GM23338 (cell line): ENCODE data around the gene PODN.

Experiments
- CREB1 ChIP-seq: fragments of 250-450 bp; sonication (Bioruptor Pico); IDR thresholded peaks from 2 replicates; pipeline ENCODE4 v1.5.0; 2020; ENCODE audit warnings: low read depth, mild to moderate bottlenecking, moderate library complexity
- EZH2 ChIP-seq: fragments of 200-600 bp; sonication (generic); IDR thresholded peaks from one replicate; pipeline ENCODE4 v1.8.0; 2017; ENCODE audit warnings: antibody characterized with exemption, mild to moderate bottlenecking, low read depth; ENCODE audit not compliant: unreplicated experiment
- POLR2AphosphoS5 ChIP-seq: IDR thresholded peaks from 2 replicates; pipeline ENCODE4 v1.6.1; 2016; ENCODE audit warnings: antibody characterized with exemption, low read depth
- TF ChIP-seq, protein P1 (sequence below), 2 experiments: fragments of 200-600 bp in 1 of 2; sonication (generic) in 1 of 2; conservative IDR thresholded peaks; 2 replicates each; pipeline versions ENCODE4 v1.5.1 to v1.6.1; 2016 to 2017; ENCODE audit warnings: antibody characterized with exemption in 2 of 2, low read depth in 2 of 2, mild to moderate bottlenecking in 2 of 2, moderate library complexity in 1 of 2
- TF ChIP-seq, protein P2 (sequence below): IDR thresholded peaks from one replicate; pipeline ENCODE4 v1.6.1; 2018; ENCODE audit warnings: antibody characterized with exemption; ENCODE audit not compliant: unreplicated experiment

DNA sequence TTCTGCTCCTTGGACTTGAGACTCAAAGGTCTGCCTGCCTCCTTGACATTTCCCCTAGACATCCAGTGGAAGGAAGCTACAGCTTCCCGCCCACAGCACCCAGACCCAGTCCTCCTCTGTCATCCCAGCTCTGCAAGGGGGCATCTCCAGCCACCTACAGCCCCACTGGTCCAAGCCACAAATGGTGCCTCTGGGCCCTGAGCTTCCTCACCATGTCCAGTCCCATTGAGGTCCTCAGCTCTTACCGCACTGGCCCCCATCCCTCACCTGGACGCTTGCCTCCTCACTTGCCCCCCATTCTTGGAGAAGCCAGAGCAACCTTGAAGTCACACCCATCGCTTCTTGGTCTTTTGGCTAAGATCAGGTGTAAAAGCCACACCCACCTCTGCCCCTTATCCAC, 13.2 kb downstream of the PODN start:
- TF ChIP-seq, protein P1, sequence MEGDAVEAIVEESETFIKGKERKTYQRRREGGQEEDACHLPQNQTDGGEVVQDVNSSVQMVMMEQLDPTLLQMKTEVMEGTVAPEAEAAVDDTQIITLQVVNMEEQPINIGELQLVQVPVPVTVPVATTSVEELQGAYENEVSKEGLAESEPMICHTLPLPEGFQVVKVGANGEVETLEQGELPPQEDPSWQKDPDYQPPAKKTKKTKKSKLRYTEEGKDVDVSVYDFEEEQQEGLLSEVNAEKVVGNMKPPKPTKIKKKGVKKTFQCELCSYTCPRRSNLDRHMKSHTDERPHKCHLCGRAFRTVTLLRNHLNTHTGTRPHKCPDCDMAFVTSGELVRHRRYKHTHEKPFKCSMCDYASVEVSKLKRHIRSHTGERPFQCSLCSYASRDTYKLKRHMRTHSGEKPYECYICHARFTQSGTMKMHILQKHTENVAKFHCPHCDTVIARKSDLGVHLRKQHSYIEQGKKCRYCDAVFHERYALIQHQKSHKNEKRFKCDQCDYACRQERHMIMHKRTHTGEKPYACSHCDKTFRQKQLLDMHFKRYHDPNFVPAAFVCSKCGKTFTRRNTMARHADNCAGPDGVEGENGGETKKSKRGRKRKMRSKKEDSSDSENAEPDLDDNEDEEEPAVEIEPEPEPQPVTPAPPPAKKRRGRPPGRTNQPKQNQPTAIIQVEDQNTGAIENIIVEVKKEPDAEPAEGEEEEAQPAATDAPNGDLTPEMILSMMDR (conservative IDR thresholded peaks at IDR 0.05; ENCODE audit: low read depth in 2 of 2): no peak
- TF ChIP-seq POLR2AphosphoS5 (no peak), CREB1 (CRISPR knock-in tag) (no peak), EZH2 (no peak)
- TF ChIP-seq, protein P2, sequence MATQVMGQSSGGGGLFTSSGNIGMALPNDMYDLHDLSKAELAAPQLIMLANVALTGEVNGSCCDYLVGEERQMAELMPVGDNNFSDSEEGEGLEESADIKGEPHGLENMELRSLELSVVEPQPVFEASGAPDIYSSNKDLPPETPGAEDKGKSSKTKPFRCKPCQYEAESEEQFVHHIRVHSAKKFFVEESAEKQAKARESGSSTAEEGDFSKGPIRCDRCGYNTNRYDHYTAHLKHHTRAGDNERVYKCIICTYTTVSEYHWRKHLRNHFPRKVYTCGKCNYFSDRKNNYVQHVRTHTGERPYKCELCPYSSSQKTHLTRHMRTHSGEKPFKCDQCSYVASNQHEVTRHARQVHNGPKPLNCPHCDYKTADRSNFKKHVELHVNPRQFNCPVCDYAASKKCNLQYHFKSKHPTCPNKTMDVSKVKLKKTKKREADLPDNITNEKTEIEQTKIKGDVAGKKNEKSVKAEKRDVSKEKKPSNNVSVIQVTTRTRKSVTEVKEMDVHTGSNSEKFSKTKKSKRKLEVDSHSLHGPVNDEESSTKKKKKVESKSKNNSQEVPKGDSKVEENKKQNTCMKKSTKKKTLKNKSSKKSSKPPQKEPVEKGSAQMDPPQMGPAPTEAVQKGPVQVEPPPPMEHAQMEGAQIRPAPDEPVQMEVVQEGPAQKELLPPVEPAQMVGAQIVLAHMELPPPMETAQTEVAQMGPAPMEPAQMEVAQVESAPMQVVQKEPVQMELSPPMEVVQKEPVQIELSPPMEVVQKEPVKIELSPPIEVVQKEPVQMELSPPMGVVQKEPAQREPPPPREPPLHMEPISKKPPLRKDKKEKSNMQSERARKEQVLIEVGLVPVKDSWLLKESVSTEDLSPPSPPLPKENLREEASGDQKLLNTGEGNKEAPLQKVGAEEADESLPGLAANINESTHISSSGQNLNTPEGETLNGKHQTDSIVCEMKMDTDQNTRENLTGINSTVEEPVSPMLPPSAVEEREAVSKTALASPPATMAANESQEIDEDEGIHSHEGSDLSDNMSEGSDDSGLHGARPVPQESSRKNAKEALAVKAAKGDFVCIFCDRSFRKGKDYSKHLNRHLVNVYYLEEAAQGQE: no peak
